K562 (cell line): ENCODE results near the gene GJA5. TPM values are rescaled to one million over a fixed set of nuclear protein-coding genes. Genes with fewer than 3 reads are reported as not detected.
"Not testable (repeated sequence)": the region's sequence is repeated elsewhere in the genome, so short reads cannot be mapped to it uniquely, and the experiment has no call there.

Source experiments
- ATAC-seq: fragments of 200-7000 bp; cut with Tn5 transposase; 3 replicates; pipeline ENCODE4 v1.9.1; 2020; ENCODE audit warnings: moderate library complexity
- BruUV-seq: library from RNA; stranded (reverse); fragments of 400-500 nt; replicated peaks from 2 replicates; lab custom pipeline; 2021; lab: Mats Ljungman, UMichigan
- CTCF ChIA-PET: fragments of 300-600 bp; formaldehyde crosslinking; extraction: SDS; loops from one replicate; lab custom pipeline; 2021; ENCODE audit warnings: low intra/inter-chr PET ratio; lab: Yijun Ruan, JAX
- POLR2A ChIA-PET: fragments of 300-600, 350-650 bp; sonication (Branson Sonifier 250); formaldehyde crosslinking; extraction: SDS; loops from one replicate; lab custom pipeline; 2021; ENCODE audit warnings: antibody characterized with exemption, inconsistent platforms; lab: Yijun Ruan, JAX
- DNase-seq, 4 experiments: peaks; one replicate each; pipeline versions ENCODE4 v3.0.0 to v3.0.0-alpha.2; 2011 to 2018; ENCODE audit warnings: low spot score in 3 of 4, mixed read lengths in 3 of 4; ENCODE audit errors: extremely low read depth in 1 of 4
- FAIRE-seq: peaks from 2 replicates; lab custom pipeline; 2011; peaks lifted over from hg19 to GRCh38; lab: Jason Lieb, UNC
- H2AFZ ChIP-seq: 2 replicates; pipeline ENCODE4 v1.6.0; 2011; ENCODE audit warnings: low read depth, low read length, control low read depth, inconsistent platforms
- H3K27ac ChIP-seq: fragments of 200-600 bp; 3 replicates; pipeline ENCODE4 v1.8.0; 2011; ENCODE audit warnings: low read depth, mild to moderate bottlenecking, control low read depth, inconsistent platforms, low read length, moderate library complexity, mixed read lengths; ENCODE audit errors: extremely low read depth
- H3K27me3 ChIP-seq, 2 experiments: fragments of 300-600 bp in 1 of 2; 2 replicates in 1 of 2; 3 replicates in 1 of 2; pipeline versions ENCODE4 v1.6.0 to v1.8.0; 2011; ENCODE audit warnings: inconsistent platforms in 2 of 2, low read length in 2 of 2, mild to moderate bottlenecking in 1 of 2, mixed read lengths in 1 of 2, moderate library complexity in 1 of 2; ENCODE audit not compliant: control insufficient read depth in 2 of 2, insufficient read depth in 2 of 2
- H3K36me3 ChIP-seq: fragments of 300-600 bp; 3 replicates; pipeline ENCODE4 v1.8.0; 2011; ENCODE audit warnings: mild to moderate bottlenecking, low read length, inconsistent platforms; ENCODE audit not compliant: control insufficient read depth, insufficient read depth
- H3K4me1 ChIP-seq, 2 experiments: fragments of 200-600 bp in 1 of 2; replicated peaks in 1 of 2; 2 replicates in 1 of 2; 3 replicates in 1 of 2; pipeline versions ENCODE4 v1.5.1 to v1.8.0; 2011; ENCODE audit warnings: inconsistent platforms in 2 of 2, low read length in 2 of 2, mild to moderate bottlenecking in 1 of 2, mixed read lengths in 1 of 2, moderate library complexity in 1 of 2; ENCODE audit not compliant: control insufficient read depth in 2 of 2, insufficient read depth in 2 of 2
- H3K4me2 ChIP-seq: 2 replicates; pipeline ENCODE4 v1.6.1; 2011; ENCODE audit warnings: low read length, control low read depth, inconsistent platforms, mixed read lengths; ENCODE audit not compliant: insufficient read depth
- H3K4me3 ChIP-seq: fragments of 200-600 bp; sonication (generic), shearing (Covaris generic); 2 replicates; pipeline ENCODE4 v1.5.1; 2016; ENCODE audit warnings: control low read depth, inconsistent platforms
- H3K79me2 ChIP-seq: fragments of 200-600 bp; 3 replicates; pipeline ENCODE4 v1.8.0; 2011; ENCODE audit warnings: low read length, inconsistent platforms; ENCODE audit not compliant: control insufficient read depth, insufficient read depth
- H3K9ac ChIP-seq, 2 experiments: 2 replicates each; pipeline versions ENCODE4 v1.6.0 to v1.6.1; 2011; ENCODE audit warnings: low read depth in 2 of 2, low read length in 2 of 2, control low read depth in 1 of 2, inconsistent platforms in 1 of 2, mild to moderate bottlenecking in 1 of 2, mixed read lengths in 1 of 2; ENCODE audit not compliant: insufficient read depth in 1 of 2
- H3K9me1 ChIP-seq: one replicate; pipeline ENCODE4 v1.6.0; 2011; ENCODE audit warnings: inconsistent platforms, mild to moderate bottlenecking, low read length, moderate library complexity; ENCODE audit not compliant: control insufficient read depth, insufficient read depth
- H3K9me3 ChIP-seq: replicated peaks from 2 replicates; pipeline ENCODE4 v1.5.1; 2011; ENCODE audit warnings: low read depth, low read length, inconsistent platforms; ENCODE audit not compliant: control insufficient read depth, insufficient read depth
- H4K20me1 ChIP-seq: replicated peaks from 2 replicates; pipeline ENCODE4 v1.6.1; 2011; ENCODE audit warnings: low read length, inconsistent platforms, mixed read lengths; ENCODE audit not compliant: control insufficient read depth, insufficient read depth
- CBX5 ChIP-seq: IDR thresholded peaks from 2 replicates; pipeline ENCODE4 v1.6.1; 2014; ENCODE audit warnings: low read depth, borderline replicate concordance
- MAFF ChIP-seq: IDR thresholded peaks from 2 replicates; pipeline ENCODE4 v1.6.1; 2012; ENCODE audit warnings: low read length, improper control_type of control experiment
- MEIS2 ChIP-seq: fragments of 450-650 bp; IDR thresholded peaks from 2 replicates; pipeline ENCODE4 v1.6.1; 2014; ENCODE audit warnings: mild to moderate bottlenecking; ENCODE audit not compliant: partially characterized antibody
- STAG1 ChIP-seq: sonication (generic); formaldehyde crosslinking; IDR thresholded peaks from 2 replicates; pipeline ENCODE4 v1.5.0; 2020; ENCODE audit warnings: missing genetic modification reagents, borderline replicate concordance
- ZBTB8A ChIP-seq: fragments of 450-650 bp; IDR thresholded peaks from 2 replicates; pipeline ENCODE4 v1.6.1; 2018; ENCODE audit warnings: mild to moderate bottlenecking, moderate library complexity; ENCODE audit not compliant: partially characterized antibody
- ZNF121 ChIP-seq: sonication (generic); formaldehyde crosslinking; conservative IDR thresholded peaks from 2 replicates; pipeline ENCODE4 v1.8.0; 2022; ENCODE audit warnings: missing genetic modification reagents
- ZNF140 ChIP-seq: fragments of 250-450 bp; sonication (Bioruptor Pico); IDR thresholded peaks from 2 replicates; pipeline ENCODE4 v1.8.0; 2021; ENCODE audit warnings: moderate library complexity, mild to moderate bottlenecking, inconsistent platforms
- ZNF3 ChIP-seq: fragments of 250-450 bp; sonication (Bioruptor Pico); IDR thresholded peaks from 2 replicates; pipeline ENCODE4 v1.5.0; 2021; ENCODE audit warnings: mild to moderate bottlenecking, moderate library complexity
- WGBS: fragments of 100-300 bp; shearing (Covaris generic); methylation state at CpG from one replicate; pipeline ENCODE4 v1.1.6; 2016; ENCODE audit warnings: low coverage, mixed read lengths; ENCODE audit not compliant: insufficient coverage; ENCODE audit errors: missing lambda C conversion rate; 5-methylcytosine and 5-hydroxymethylcytosine counted together
- in situ Hi-C: fragments of 300-500 bp; cut with MboI; formaldehyde crosslinking; loops from 4 replicates; pipeline ENCODE4 v1.15.0; 2018; ENCODE audit warnings: inconsistent platforms, mixed read lengths
- intact Hi-C: fragments of 100-400 bp; cut with micrococcal nuclease; formaldehyde crosslinking; loops from 2 replicates; pipeline ENCODE4 v1.14.2; 2022
- polyA plus RNA-seq, 8 experiments: library from polyadenylated mRNA; depleted of rRNA in 4 of 8; stranded (reverse) in 5 of 8; unstranded in 3 of 8; fragments of >200 nt; fragmentation: Nextera tagmentation in 2 of 8; fragmentation: Illumina TruSeq in 1 of 8; extraction: Ambion mirVana in 2 of 8; extraction: Trizol in 1 of 8; gene quantifications; 2 replicates each; pipeline versions ENCODE4 v1.2.1 to v1.2.3, GENCODE V29; 2011 to 2014; ENCODE audit warnings: inconsistent platforms in 1 of 8, missing spikeins in 1 of 8
- total RNA-seq, 7 experiments: library from RNA; depleted of rRNA in 6 of 7; stranded (reverse); fragments of >200 nt in 6 of 7; fragmentation: Illumina TruSeq in 2 of 7; extraction: Trizol in 2 of 7; gene quantifications; 2 replicates each; pipeline versions ENCODE4 v1.2.1 to v1.2.3, GENCODE V29; 2011 to 2021; ENCODE audit warnings: low replicate concordance in 1 of 7
- TF ChIP-seq, protein P1 (sequence below): fragments of 450-650 bp; IDR thresholded peaks from 2 replicates; pipeline ENCODE4 v1.6.1; 2016; ENCODE audit warnings: antibody characterized with exemption
- TF ChIP-seq, protein P2 (sequence below): fragments of 450-650 bp; formaldehyde crosslinking; IDR thresholded peaks from 2 replicates; pipeline ENCODE4 v1.4.0; 2020; ENCODE audit warnings: mild to moderate bottlenecking, moderate library complexity
- TF ChIP-seq, protein P3 (sequence below): sonication (generic); formaldehyde crosslinking; IDR thresholded peaks from 2 replicates; pipeline ENCODE4 v1.4.0; 2020; ENCODE audit warnings: mild to moderate bottlenecking, missing genetic modification reagents

Gene GJA5
- total and polyA plus RNA-seq, 9 of the 15 experiments (the other 6 are each of a cell fraction or from before 2014, with no cell fraction given), result 0.07 TPM; not detected in 7

DNA sequence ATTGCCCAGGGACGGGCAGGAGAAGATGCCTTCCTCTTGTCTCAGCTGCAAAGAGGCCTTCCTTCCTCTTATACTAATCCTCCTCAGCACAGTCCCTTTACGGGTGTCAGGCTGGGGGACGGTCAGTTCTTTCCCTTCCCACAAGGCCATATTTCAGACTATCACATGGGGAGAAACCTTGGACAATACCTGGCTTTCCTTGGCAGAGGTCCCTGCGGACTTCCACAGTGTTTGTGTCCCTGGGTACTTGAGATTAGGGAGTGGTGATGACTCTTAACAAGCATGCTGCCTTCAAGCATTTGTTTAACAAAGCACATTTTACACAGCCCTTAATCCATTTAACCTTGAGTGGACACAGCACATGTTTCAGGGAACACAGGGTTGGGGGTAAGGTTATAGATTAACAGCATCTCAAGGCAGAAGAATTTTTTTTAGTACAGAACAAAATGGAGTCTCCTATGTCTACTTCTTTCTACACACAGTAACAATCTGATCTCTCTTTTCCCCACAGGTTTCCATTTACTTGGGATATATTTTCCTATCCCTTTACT, 26.0 kb downstream of the GJA5 start:
- POLR2A ChIA-PET, H3K79me2 ChIP-seq, H4K20me1 ChIP-seq, H3K36me3 ChIP-seq, DNase-seq, H3K9ac ChIP-seq, H3K4me3 ChIP-seq, FAIRE-seq, in situ Hi-C loops, H2AFZ ChIP-seq, H3K4me2 ChIP-seq, H3K27me3 ChIP-seq, intact Hi-C loops, H3K4me1 ChIP-seq, BruUV-seq, CTCF ChIA-PET, H3K9me3 ChIP-seq, H3K27ac ChIP-seq, H3K9me1 ChIP-seq, ATAC-seq: not testable (repeated sequence)
- WGBS, result 0% methylated on average over 2 of the region's 4 CpGs

DNA sequence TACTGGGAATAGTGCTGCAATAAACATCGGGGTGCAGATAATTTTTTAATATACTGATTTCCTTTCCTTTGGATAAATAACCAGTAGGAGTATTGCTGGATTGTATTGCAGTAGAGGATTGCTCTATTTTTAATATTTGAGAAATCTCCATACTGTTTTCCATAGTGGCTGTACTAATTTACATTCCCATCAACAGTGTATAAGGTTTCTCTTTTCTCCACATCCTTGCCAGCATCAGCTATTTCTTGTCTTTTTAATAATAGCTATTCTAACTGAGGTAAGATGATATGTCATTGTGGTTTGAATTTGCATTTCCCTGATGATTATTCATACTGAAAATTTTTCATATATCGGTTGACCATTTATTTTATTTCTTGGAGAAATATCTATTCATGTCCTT, 31.1 kb downstream of the GJA5 start:
- ATAC-seq (no peak), DNase-seq (no peak), FAIRE-seq (no peak)
- Histone ChIP-seq H3K4me1 (no peaks in the 10 kb centered on the region), H3K4me3 (no peak overlapping the region), H3K36me3 (no peaks in the 10 kb centered on the region), H3K9me3 (no peaks in the 10 kb centered on the region), H3K27me3 (no peaks in the 10 kb centered on the region; a peak in 1 of 5 replicates), H3K79me2 (no peaks in the 10 kb centered on the region), H3K4me2 (no peak overlapping the region), H3K9me1 (no peaks in the 10 kb centered on the region), H2AFZ (no peak overlapping the region), H4K20me1 (no peaks in the 10 kb centered on the region), H3K9ac (no peak overlapping the region), H3K27ac (no peak overlapping the region)
- 0% methylated on average over 2 of the region's 2 CpGs for WGBS
- BruUV-seq, result no TSS peak
- intact Hi-C loops (no loop called here), in situ Hi-C loops (loop anchor here (10.0 kb wide), 1 partner anchor 155 kb away; no protein-coding TSS in a partner anchor)
- CTCF ChIA-PET, result no interaction called here
- POLR2A ChIA-PET, result interaction anchor here (1.5 kb wide), 1 partner anchor 8 kb away, joined by 8 read pairs; no protein-coding TSS in a partner anchor
- TF ChIP-seq MAFF (no peak), CBX5 (no peak), MEIS2 (no peak), ZNF121 (CRISPR knock-in tag) (no peak), ZBTB8A (no peak), ZNF140 (no peak), STAG1 (CRISPR knock-in tag) (no peak), ZNF3 (no peak)
- TF ChIP-seq, protein P1, sequence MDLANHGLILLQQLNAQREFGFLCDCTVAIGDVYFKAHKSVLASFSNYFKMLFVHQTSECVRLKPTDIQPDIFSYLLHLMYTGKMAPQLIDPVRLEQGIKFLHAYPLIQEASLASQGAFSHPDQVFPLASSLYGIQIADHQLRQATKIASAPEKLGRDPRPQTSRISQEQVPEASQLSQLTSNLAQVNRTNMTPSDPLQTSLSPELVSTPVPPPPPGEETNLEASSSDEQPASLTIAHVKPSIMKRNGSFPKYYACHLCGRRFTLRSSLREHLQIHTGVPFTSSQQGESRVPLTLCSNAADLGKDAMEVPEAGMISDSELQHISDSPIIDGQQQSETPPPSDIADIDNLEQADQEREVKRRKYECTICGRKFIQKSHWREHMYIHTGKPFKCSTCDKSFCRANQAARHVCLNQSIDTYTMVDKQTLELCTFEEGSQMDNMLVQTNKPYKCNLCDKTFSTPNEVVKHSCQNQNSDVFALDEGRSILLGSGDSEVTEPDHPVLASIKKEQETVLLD, result no peak
- TF ChIP-seq, protein P2, sequence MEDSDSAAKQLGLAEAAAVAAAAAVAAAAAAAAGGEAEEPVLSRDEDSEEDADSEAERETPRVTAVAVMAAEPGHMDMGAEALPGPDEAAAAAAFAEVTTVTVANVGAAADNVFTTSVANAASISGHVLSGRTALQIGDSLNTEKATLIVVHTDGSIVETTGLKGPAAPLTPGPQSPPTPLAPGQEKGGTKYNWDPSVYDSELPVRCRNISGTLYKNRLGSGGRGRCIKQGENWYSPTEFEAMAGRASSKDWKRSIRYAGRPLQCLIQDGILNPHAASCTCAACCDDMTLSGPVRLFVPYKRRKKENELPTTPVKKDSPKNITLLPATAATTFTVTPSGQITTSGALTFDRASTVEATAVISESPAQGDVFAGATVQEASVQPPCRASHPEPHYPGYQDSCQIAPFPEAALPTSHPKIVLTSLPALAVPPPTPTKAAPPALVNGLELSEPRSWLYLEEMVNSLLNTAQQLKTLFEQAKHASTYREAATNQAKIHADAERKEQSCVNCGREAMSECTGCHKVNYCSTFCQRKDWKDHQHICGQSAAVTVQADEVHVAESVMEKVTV (CRISPR knock-in tag), result no peak
- TF ChIP-seq, protein P3, sequence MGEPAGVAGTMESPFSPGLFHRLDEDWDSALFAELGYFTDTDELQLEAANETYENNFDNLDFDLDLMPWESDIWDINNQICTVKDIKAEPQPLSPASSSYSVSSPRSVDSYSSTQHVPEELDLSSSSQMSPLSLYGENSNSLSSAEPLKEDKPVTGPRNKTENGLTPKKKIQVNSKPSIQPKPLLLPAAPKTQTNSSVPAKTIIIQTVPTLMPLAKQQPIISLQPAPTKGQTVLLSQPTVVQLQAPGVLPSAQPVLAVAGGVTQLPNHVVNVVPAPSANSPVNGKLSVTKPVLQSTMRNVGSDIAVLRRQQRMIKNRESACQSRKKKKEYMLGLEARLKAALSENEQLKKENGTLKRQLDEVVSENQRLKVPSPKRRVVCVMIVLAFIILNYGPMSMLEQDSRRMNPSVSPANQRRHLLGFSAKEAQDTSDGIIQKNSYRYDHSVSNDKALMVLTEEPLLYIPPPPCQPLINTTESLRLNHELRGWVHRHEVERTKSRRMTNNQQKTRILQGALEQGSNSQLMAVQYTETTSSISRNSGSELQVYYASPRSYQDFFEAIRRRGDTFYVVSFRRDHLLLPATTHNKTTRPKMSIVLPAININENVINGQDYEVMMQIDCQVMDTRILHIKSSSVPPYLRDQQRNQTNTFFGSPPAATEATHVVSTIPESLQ (CRISPR knock-in tag), result no peak
